Measurements from ENCODE around the gene NT5E. TPM values are rescaled to one million over a fixed set of nuclear protein-coding genes. Genes with fewer than 3 reads are reported as not detected.

The NT5E gene
- total and polyA plus RNA-seq, 2 of the 13 experiments (the other 11 are each of a cell fraction or from before 2014, with no cell fraction given) = 9.5 to 33.0 TPM

- TF ChIP-seq HIC2 (CRISPR knock-in tag; IDR thresholded peaks at IDR 0.05; ENCODE audit: low read depth) (peak; percentile 26; the same call in 1 of the 2 replicates), NCOA5 (CRISPR knock-in tag; IDR thresholded peaks at IDR 0.05) (no peak), NFYB (CRISPR knock-in tag; IDR thresholded peaks at IDR 0.05) (no peak), DNMT1 (CRISPR knock-in tag; IDR thresholded peaks at IDR 0.05) (no peak), DZIP1 (CRISPR knock-in tag; IDR thresholded peaks at IDR 0.05) (no peak), JUND (CRISPR knock-in tag; IDR thresholded peaks at IDR 0.05) (no peak), ZNF781 (CRISPR knock-in tag; IDR thresholded peaks at IDR 0.05; ENCODE audit: borderline replicate concordance, not compliant biosample characterization) (no peak), ZNF792 (CRISPR knock-in tag; IDR thresholded peaks at IDR 0.05) (peak; percentile 36; the same call in 1 of the 2 replicates), ZNF496 (CRISPR knock-in tag; IDR thresholded peaks at IDR 0.05; ENCODE audit: insufficient replicate concordance) (no peak), TOPORS (CRISPR knock-in tag; IDR thresholded peaks at IDR 0.05) (no peak), PHB2 (IDR thresholded peaks at IDR 0.05; ENCODE audit: partially characterized antibody) (no peak), ZSCAN31 (CRISPR knock-in tag; IDR thresholded peaks at IDR 0.05; ENCODE audit: low read depth) (no peak), KLF6 (CRISPR knock-in tag; IDR thresholded peaks at IDR 0.05) (no peak), ZNF775 (CRISPR knock-in tag; IDR thresholded peaks at IDR 0.05; ENCODE audit: borderline replicate concordance) (no peak), KMT2A (CRISPR knock-in tag; IDR thresholded peaks at IDR 0.05) (no peak), TCF7L2 (IDR thresholded peaks at IDR 0.05; ENCODE audit: low read depth, low read length) (no peak), HOXD1 (CRISPR knock-in tag; IDR thresholded peaks at IDR 0.05) (no peak), ZNF562 (CRISPR knock-in tag; IDR thresholded peaks at IDR 0.05; ENCODE audit: borderline replicate concordance) (no peak), ZNF24 (IDR thresholded peaks at IDR 0.05) (no peak), FOXK2 (IDR thresholded peaks at IDR 0.05) (no peak), CHCHD3 (CRISPR knock-in tag; IDR thresholded peaks at IDR 0.05) (no peak), UBTF (CRISPR knock-in tag; IDR thresholded peaks at IDR 0.05) (peak; percentile 46; the same call in 1 of the 2 replicates), ZNF652 (CRISPR knock-in tag; IDR thresholded peaks at IDR 0.05; ENCODE audit: borderline replicate concordance, low read depth) (no peak; the same call in 1 of the 2 replicates), ZNF607 (CRISPR knock-in tag; IDR thresholded peaks at IDR 0.05; ENCODE audit: borderline replicate concordance) (no peak), ZNF672 (CRISPR knock-in tag; IDR thresholded peaks at IDR 0.05) (no peak), ZNF580 (CRISPR knock-in tag; IDR thresholded peaks at IDR 0.05; ENCODE audit: borderline replicate concordance, low read depth) (peak; percentile 60; the same call in 1 of the 2 replicates)
Measured at GRCh38 chr6:85405175-85405852, 44.6 kb upstream of the NT5E start (continued).

Data from HepG2 (cell line).